DMS114 treated with DMSO at 0.1 percent for 48 hours (cell line): ENCODE measurements around the gene TEX51.

ENCODE experiments used
- DNase-seq: peaks from one replicate; lab custom pipeline; 2025; ENCODE audit not compliant: unreplicated experiment; lab: John Stamatoyannopoulos, UW

The TEX51 gene

GRCh38 chr2:126877861-126878565, 20.7 kb upstream of the TEX51 start:
- no peak for DNase-seq

GRCh38 chr2:126878601-126879000, 20.1 kb upstream of the TEX51 start:
- no peak for DNase-seq

DNA sequence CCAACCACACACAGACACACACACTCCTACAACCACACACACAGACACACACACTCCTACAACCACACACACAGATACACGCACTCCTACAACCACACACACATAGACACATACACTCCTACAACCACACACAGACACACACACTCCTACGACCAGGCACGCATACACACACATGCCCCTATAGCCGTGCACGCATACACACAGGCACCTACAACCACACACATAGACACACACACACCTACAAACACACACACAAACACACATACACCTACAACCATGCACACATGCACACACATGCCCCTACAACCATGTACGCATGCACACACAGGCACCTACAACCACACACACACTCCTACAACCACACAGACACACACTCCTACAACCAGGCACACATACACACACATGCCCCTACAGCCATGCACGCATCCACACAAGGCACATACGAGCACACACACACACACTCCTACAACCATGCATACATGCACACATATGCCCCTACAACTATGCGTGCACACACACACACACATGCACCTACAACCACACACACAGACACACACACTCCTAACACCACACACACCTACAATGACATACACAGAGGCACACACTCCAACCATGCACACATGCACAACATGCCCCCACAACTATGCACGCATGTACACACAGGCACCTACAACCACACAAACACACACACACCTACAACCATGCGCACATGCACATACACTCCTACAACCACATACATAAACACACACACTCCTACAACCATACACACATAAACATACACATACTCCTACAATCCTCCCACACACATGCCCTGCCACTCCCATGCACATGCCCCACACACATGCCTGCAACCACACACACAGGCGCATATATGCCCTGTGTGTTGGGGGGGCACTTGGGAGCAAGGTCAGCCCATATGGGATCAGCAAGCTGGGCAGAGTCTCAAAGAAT, 19.1 kb upstream of the TEX51 start:
- no peak for DNase-seq

GRCh38 chr2:126880324-126880723, 18.4 kb upstream of the TEX51 start:
- DNase-seq: no peak

GRCh38 chr2:126880817-126881216, 17.9 kb upstream of the TEX51 start:
- no peak for DNase-seq

GRCh38 chr2:126881591-126881990, 17.1 kb upstream of the TEX51 start:
- DNase-seq: no peak

DNA sequence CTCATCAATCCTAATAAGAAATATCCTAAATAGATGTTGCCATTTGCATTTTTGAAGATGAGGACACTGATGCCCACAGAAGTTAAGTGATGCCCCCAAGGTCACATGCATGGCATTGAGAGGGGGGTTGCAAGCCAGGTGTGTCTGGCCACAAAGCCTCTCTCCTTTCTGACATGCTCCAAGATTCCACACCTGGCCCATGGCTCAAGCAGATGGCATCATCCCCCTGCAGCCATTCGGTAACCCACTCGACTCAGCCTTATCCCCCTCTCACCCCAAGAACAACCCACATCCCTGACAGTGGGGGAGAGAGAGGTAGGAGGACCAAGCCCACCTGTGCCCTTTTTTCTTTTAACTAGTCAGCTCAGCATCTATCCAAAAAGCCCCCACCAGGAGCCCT, 16.5 kb upstream of the TEX51 start:
- DNase-seq: no peak

DNA sequence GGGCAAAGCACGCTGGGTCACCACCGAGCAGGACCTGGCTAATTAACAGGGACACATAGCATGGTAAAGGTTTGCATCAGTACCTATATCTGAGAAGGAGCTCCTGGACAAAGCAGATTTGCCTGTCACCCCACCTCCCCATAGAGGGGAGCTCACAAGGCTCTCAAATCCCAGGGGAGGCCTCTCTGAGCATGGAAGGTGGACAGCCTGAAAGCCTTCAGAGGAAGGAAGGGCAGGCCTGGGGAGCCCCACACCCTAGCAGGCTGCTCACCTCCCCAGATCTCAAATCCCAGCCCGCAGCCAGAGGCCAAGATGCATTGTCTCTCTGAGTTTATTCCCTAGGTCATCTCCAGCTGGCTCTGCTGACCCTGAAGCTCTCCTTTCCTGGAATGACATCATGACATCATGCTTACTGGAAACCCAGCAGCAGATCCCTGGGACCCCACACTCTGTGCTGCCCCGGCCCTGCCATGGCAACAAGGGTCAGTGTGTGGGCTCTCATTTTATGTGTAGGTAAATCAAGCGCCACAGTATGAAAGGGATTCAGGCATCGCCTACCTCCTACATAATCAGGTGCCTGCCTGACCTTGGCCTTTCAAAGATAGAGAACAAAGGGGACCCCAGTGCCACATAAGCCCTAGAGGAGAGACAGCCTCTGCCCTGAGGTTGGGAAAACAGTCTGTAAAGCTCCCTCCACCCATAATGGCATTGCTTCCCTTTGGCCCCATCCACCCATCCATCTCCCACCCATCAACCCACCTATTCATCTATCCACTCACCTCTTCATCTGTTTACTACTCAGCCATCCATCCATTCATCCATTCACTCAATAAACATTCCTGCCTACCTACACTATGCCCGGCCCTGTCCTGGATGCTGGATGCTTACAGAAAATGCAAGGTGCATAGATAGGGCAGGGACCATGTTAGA, 15.7 kb upstream of the TEX51 start:
- DNase-seq: no peak

DNA sequence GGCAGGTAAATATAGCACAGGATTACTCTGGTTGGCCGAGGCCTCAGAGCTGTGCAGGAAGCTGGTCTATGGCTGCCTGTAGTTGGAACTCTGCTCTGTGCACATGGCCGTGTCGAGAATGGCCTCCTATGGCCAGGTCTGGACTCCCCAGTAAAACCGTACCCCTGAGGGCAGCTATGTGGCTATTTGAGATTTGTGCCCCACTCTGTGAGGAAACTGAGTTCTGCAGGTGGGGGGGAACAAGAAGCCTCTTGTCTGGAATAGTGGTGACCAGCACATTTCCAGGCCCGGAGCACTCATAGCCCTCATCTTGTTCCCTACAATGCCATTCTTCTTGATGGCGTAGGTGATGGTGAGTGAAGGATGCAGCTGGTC, 15.0 kb upstream of the TEX51 start:
- no peak for DNase-seq

- DNase-seq: no peak
Measured at GRCh38 chr2:126884861-126885750, 13.6 kb upstream of the TEX51 start.

- DNase-seq: no peak
Measured at GRCh38 chr2:126885751-126886210, 12.9 kb upstream of the TEX51 start.

DNA sequence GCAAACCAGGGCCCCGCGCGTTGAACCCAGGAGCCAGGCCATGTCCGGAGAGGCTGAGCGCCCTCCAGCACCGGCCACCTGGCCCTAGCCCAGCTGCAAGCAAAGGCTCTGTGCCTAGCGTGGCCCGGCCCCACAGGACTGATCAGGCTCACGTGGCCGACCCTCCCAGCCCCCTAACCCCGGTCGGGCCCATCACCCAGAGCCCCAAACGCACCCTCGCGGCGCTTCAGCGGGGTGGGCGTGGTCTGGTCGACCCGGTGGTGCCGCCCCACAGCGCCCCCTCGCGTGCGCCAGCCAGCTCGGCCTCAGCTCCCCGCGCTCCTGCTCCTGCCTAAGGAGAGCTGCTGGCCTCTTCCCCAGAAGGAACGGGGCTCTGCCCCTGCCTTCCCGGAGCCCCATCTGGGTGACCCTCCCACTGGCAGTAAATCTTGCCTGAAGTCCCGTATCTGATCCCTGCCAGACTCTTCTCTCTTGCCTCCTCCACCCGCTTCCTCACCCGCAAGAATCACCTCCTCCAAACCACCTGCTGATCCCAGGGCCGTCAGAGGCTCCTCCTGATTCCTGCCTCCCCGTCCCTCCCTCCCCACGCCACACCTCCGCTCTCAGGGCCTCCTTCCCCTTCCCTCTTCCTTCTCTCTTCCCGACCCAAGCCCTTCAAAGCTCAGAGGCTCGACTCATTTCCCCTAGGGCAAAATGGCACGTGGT, 12.3 kb upstream of the TEX51 start:
- DNase-seq: no peak

DNA sequence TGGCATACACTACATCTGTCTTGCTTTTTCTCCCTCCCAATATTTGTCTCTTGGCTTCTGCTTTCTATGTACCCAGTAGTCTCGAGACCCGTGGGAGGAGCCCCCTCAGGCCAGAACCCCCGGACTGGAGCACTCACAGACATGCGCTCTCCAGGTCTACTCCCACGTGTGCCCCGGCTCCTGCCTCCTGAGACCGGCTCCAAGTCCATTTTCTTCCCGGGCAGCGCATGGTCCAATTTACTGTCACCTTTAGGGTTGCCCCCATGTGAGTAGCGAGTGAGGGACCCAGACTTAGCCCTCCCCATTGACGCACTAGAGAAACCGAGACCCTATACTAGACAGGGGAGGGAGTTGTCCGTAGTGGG, 11.8 kb upstream of the TEX51 start:
- no peak for DNase-seq

DNA sequence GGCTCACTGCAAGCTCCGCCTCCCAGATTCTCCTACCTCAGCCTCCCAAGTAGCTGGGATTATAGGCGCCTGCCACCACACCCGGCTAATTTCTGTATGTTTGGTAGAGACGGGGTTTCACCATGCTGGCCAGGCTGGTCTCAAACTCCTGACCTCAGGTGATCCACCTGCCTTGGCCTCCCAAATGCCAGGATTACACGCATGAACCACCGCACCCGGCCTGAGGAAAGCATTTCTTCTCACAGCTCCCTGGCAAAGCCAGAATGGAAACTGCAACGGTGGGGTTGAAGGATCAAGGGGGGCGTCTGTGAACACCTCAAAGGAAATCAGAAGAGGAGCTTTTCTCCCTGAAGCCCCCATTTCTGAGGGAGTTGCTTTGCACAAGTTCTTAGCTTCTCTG, 11.2 kb upstream of the TEX51 start:
- no peak for DNase-seq

GRCh38 chr2:126888046-126888445, 10.6 kb upstream of the TEX51 start:
- DNase-seq: no peak

- DNase-seq: no peak
Measured at GRCh38 chr2:126889071-126889470, 9.6 kb upstream of the TEX51 start.

- no peak for DNase-seq
Measured at GRCh38 chr2:126889496-126890135, 9.1 kb upstream of the TEX51 start.

DNA sequence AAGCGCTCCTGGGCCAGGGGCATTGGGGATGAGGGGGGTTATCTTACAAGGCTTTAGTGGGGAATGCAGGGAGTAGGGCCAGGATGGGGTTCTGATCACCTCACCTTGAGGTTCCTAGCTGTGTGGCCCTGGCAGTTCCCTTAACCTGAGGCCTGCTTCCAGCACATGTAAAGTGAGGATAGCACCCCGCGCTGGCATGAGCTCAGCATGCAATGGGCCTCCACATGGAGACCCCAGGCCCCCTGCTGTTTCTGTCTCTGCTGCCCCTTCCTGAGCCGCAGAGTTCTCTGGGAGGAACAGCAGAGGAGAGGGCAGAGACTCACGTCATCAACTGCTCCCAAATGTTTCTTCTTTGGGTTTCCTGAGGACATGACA, 8.6 kb upstream of the TEX51 start:
- DNase-seq: no peak
